ENCODE results near the gene CDK5.

GRCh38 chr7:151075662-151075971 lies 17.9 kb upstream of the CDK5 start:
- no peak for TF ChIP-seq CTCF (IDR thresholded peaks at IDR 0.05 in 8 of 11, conservative IDR thresholded peaks at IDR 0.05 in 3 of 11)
- no peak for TF ChIP-seq POLR2A (IDR thresholded peaks at IDR 0.05)

Measured in spleen (tissue), 7 donors.